HCEC 1CT (cell line): ENCODE data around the gene FAM83E.
A peak's percentile ranks its signal among the peaks of the same experiment; 100 is the strongest.

Experiments used
- DNase-seq: peaks from one replicate; pipeline ENCODE4 v3.0.0-alpha.2; 2017

The FAM83E gene

GRCh38 chr19:48571378-48572162, 43.3 kb downstream of the FAM83E start:
- no peak for DNase-seq

- peak; percentile 47 for DNase-seq
These were observed 45.1 kb downstream of the FAM83E start for GRCh38 chr19:48569814-48570213.

GRCh38 chr19:48568345-48568886, 46.5 kb downstream of the FAM83E start:
- peak; percentile 87 for DNase-seq

- peak; percentile 92 for DNase-seq
These were observed 49.8 kb downstream of the FAM83E start for GRCh38 chr19:48565090-48565489.
